SK-N-SH treated with all-trans-retinoic acid at 6 μM for 48 hours (cell line): ENCODE measurements around the gene COQ6.

Source experiments
- ATAC-seq: fragments of 200-7000 bp; cut with Tn5 transposase; 3 replicates; pipeline ENCODE4 v1.9.1; 2020; ENCODE audit warnings: mild to moderate bottlenecking, moderate library complexity
- ARNTL ChIP-seq: fragments of 450-650 bp; formaldehyde crosslinking; IDR thresholded peaks from 2 replicates; pipeline ENCODE4 v1.5.0; 2020; ENCODE audit warnings: low read depth, mild to moderate bottlenecking, moderate library complexity, borderline replicate concordance
- BACH2 ChIP-seq: fragments of 250-450 bp; sonication (Bioruptor Pico); IDR thresholded peaks from 2 replicates; pipeline ENCODE4 v1.9.0; 2021; ENCODE audit warnings: mild to moderate bottlenecking, borderline replicate concordance
- CSDC2 ChIP-seq: fragments of 250-450 bp; sonication (Bioruptor Pico); IDR thresholded peaks from 2 replicates; pipeline ENCODE4 v1.5.0; 2020; ENCODE audit warnings: mild to moderate bottlenecking, moderate library complexity
- ESRRG ChIP-seq: fragments of 250-450 bp; sonication (Bioruptor Pico); IDR thresholded peaks from 2 replicates; pipeline ENCODE4 v1.6.1; 2021; ENCODE audit warnings: mild to moderate bottlenecking
- GLIS3 ChIP-seq: fragments of 250-450 bp; sonication (Bioruptor Pico); IDR thresholded peaks from 2 replicates; pipeline ENCODE4 v1.5.0; 2020; ENCODE audit warnings: mild to moderate bottlenecking, moderate library complexity
- ISL1 ChIP-seq: fragments of 250-450 bp; sonication (Bioruptor Pico); IDR thresholded peaks from 2 replicates; pipeline ENCODE4 v2.1.2; 2022; ENCODE audit warnings: mild to moderate bottlenecking, moderate library complexity
- OSR1 ChIP-seq: fragments of 250-450 bp; sonication (Bioruptor Pico); IDR thresholded peaks from 2 replicates; pipeline ENCODE4 v1.8.0; 2022; ENCODE audit warnings: moderate library complexity, mild to moderate bottlenecking, inconsistent platforms
- PPARA ChIP-seq: fragments of 250-450 bp; sonication (Bioruptor Pico); IDR thresholded peaks from 2 replicates; pipeline ENCODE4 v1.5.0; 2020; ENCODE audit warnings: mild to moderate bottlenecking, borderline replicate concordance
- RARB ChIP-seq: fragments of 250-450 bp; sonication (Bioruptor Pico); IDR thresholded peaks from 2 replicates; pipeline ENCODE4 v1.8.0; 2021; ENCODE audit warnings: mild to moderate bottlenecking, moderate library complexity
- TOX ChIP-seq: fragments of 250-450 bp; sonication (Bioruptor Pico); IDR thresholded peaks from 2 replicates; pipeline ENCODE4 v1.8.0; 2021; ENCODE audit warnings: mild to moderate bottlenecking, moderate library complexity, borderline replicate concordance
- ZC3H10 ChIP-seq: fragments of 250-450 bp; sonication (Bioruptor Pico); IDR thresholded peaks from 2 replicates; pipeline ENCODE4 v1.5.1; 2021; ENCODE audit warnings: mild to moderate bottlenecking, moderate library complexity
- ZFP3 ChIP-seq: fragments of 250-450 bp; sonication (Bioruptor Pico); IDR thresholded peaks from 2 replicates; pipeline ENCODE4 v1.5.0; 2020; ENCODE audit warnings: mild to moderate bottlenecking, moderate library complexity
- ZFP30 ChIP-seq: fragments of 450-650 bp; formaldehyde crosslinking; IDR thresholded peaks from 2 replicates; pipeline ENCODE4 v1.5.0; 2022; ENCODE audit warnings: mild to moderate bottlenecking, moderate library complexity
- ZNF565 ChIP-seq: fragments of 450-650 bp; formaldehyde crosslinking; conservative IDR thresholded peaks from 2 replicates; pipeline ENCODE4 v1.5.0; 2020; ENCODE audit warnings: low read depth, mild to moderate bottlenecking, moderate library complexity
- ZNF70 ChIP-seq: fragments of 450-650 bp; formaldehyde crosslinking; IDR thresholded peaks from 2 replicates; pipeline ENCODE4 v1.5.0; 2020; ENCODE audit warnings: mild to moderate bottlenecking, moderate library complexity
- ZNF8 ChIP-seq: fragments of 450-650 bp; formaldehyde crosslinking; IDR thresholded peaks from 2 replicates; pipeline ENCODE4 v1.5.0; 2020; ENCODE audit warnings: mild to moderate bottlenecking, moderate library complexity
- TF ChIP-seq, protein P1 (sequence below): fragments of 250-450 bp; sonication (Bioruptor Pico); IDR thresholded peaks from 2 replicates; pipeline ENCODE4 v1.5.1; 2020; ENCODE audit warnings: low read depth, mild to moderate bottlenecking, moderate library complexity
- TF ChIP-seq, protein P2 (sequence below): fragments of 250-450 bp; sonication (Bioruptor Pico); IDR thresholded peaks from 2 replicates; pipeline ENCODE4 v1.8.0; 2020; ENCODE audit warnings: mild to moderate bottlenecking, moderate library complexity, borderline replicate concordance

Gene COQ6

DNA sequence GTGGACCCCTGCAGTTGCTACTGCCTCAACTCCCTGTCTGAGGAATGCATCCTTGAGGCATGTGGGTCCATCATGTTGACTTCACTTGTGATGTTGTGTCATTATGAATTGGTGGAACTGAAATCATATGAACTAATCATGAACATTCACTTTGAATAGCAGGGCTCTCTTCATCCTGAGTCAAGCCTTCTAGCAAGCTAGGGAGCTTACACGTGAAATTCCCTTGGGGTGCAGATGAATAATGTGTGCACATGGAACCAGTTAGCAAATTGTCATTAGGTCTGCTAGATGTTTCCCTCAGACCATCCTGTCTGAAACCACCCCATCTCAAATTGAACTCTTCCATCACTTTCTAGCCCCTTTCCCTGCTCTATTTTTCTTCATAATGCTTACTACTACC is 3.6 kb downstream of the COQ6 start (continued):
- TF ChIP-seq, protein P1, sequence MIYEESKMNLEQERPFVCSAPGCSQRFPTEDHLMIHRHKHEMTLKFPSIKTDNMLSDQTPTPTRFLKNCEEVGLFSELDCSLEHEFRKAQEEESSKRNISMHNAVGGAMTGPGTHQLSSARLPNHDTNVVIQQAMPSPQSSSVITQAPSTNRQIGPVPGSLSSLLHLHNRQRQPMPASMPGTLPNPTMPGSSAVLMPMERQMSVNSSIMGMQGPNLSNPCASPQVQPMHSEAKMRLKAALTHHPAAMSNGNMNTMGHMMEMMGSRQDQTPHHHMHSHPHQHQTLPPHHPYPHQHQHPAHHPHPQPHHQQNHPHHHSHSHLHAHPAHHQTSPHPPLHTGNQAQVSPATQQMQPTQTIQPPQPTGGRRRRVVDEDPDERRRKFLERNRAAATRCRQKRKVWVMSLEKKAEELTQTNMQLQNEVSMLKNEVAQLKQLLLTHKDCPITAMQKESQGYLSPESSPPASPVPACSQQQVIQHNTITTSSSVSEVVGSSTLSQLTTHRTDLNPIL: no peak
- TF ChIP-seq ESRRG (CRISPR knock-in tag): no peak
- no peak for TF ChIP-seq ISL1 (CRISPR knock-in tag)
- TF ChIP-seq CSDC2 (CRISPR knock-in tag): no peak
- no peak for TF ChIP-seq ZC3H10 (CRISPR knock-in tag)

DNA sequence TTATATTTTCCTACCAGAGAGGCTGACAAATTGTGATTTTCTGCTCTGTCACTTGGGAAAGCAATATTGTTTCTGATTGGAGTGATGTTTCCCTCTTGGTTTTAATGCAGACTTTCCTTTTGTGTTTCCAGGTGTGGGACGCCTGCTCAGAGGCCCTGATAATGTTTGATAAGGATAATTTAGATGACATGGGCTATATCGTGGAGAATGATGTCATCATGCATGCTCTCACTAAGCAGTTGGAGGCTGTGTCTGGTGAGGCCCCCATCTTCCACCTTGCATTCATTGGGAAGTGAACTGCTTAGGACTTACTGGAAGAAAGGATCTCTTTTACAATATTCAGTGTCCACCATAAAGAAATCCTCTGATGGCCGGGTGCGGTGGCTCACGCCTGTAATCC is 5.6 kb downstream of the COQ6 start:
- ATAC-seq: no peak
- TF ChIP-seq ZNF565 (CRISPR knock-in tag) (no peak), TOX (CRISPR knock-in tag) (no peak), ZNF70 (no peak), BACH2 (CRISPR knock-in tag) (no peak)
- TF ChIP-seq, protein P1: no peak

DNA sequence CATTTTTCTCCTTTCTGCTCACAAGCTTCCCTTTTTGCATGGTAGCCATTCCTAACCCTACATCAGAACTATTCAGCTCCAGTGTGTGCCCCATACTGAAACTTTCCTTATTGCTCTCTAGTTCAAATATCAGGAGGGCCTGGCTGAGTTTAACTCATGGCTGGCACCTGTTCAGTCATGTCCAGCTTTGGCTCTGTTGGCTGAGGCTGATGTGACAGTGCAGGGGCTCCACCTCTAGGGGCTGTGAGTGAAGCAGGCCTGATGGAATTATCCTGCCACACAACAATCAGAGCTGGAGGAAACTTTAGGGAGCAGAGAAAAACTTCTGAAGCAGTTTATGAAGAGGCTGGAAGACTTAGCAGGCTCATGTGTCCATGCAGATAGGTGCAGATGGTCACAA is 8.5 kb downstream of the COQ6 start:
- no peak for TF ChIP-seq ZNF70
- TF ChIP-seq ZC3H10 (CRISPR knock-in tag): no peak
- TF ChIP-seq ZFP3 (CRISPR knock-in tag): no peak
- TF ChIP-seq ARNTL: no peak
- TF ChIP-seq, protein P1: no peak
- TF ChIP-seq, protein P2, sequence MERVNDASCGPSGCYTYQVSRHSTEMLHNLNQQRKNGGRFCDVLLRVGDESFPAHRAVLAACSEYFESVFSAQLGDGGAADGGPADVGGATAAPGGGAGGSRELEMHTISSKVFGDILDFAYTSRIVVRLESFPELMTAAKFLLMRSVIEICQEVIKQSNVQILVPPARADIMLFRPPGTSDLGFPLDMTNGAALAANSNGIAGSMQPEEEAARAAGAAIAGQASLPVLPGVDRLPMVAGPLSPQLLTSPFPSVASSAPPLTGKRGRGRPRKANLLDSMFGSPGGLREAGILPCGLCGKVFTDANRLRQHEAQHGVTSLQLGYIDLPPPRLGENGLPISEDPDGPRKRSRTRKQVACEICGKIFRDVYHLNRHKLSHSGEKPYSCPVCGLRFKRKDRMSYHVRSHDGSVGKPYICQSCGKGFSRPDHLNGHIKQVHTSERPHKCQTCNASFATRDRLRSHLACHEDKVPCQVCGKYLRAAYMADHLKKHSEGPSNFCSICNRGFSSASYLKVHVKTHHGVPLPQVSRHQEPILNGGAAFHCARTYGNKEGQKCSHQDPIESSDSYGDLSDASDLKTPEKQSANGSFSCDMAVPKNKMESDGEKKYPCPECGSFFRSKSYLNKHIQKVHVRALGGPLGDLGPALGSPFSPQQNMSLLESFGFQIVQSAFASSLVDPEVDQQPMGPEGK (CRISPR knock-in tag): no peak
- TF ChIP-seq ZNF8 (CRISPR knock-in tag): no peak
- no peak for TF ChIP-seq ZFP30 (CRISPR knock-in tag)
- TF ChIP-seq ESRRG (CRISPR knock-in tag): no peak
- no peak for TF ChIP-seq RARB (CRISPR knock-in tag)
- no peak for TF ChIP-seq ZNF565 (CRISPR knock-in tag)
- TF ChIP-seq OSR1 (CRISPR knock-in tag): no peak
- ATAC-seq: no peak

DNA sequence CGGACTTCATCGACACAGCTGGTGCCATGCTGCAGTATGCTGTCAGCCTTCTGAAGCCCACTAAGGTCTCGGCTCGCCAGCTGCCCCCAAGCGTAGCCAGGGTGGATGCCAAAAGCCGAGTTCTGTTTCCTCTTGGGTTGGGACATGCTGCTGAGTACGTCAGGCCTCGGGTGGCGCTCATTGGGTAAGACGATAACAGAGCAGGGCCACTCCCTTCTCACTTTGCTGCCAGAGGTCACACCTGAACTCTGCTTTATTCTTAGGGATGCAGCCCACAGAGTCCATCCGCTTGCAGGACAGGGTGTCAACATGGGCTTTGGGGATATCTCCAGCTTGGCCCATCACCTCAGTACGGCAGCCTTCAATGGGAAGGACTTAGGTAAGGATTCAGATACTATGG is 11.1 kb downstream of the COQ6 start:
- no peak for ATAC-seq
- TF ChIP-seq CSDC2 (CRISPR knock-in tag) (no peak), ZNF8 (CRISPR knock-in tag) (no peak)

DNA sequence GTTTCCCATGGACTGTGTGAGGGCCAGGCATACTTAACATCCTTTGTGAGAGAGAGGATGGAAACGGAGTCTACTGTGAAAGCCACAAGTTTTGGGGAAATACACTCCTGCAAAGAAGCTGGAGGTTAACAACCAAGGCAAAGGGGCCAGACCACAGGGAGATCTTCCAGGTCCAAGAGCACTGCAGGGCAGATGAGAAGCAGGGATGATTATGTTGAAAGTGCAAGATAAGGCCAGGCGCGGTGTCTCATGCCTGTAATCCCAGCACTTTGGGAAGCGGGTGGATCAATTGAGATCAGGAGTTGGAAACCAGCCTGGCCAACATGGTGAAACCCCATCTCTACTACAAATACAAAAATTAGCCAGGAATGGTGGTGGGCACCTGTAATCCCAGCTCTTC is 15.1 kb downstream of the COQ6 start:
- TF ChIP-seq, protein P1: no peak
- TF ChIP-seq ARNTL (no peak), GLIS3 (no peak), PPARA (CRISPR knock-in tag) (no peak), ZC3H10 (CRISPR knock-in tag) (no peak), ZFP30 (CRISPR knock-in tag) (no peak)
- TF ChIP-seq, protein P2 (CRISPR knock-in tag): no peak
- no peak for ATAC-seq
